CD4-positive, alpha-beta T cell treated with Interleukin-6 for 4 hours (primary cell): Measurements from ENCODE around the gene MRPS18A.

Source experiments
- DNase-seq: peaks from one replicate; pipeline ENCODE4 v3.0.0-alpha.2; 2020; ENCODE audit warnings: mixed read lengths

The MRPS18A gene

DNA sequence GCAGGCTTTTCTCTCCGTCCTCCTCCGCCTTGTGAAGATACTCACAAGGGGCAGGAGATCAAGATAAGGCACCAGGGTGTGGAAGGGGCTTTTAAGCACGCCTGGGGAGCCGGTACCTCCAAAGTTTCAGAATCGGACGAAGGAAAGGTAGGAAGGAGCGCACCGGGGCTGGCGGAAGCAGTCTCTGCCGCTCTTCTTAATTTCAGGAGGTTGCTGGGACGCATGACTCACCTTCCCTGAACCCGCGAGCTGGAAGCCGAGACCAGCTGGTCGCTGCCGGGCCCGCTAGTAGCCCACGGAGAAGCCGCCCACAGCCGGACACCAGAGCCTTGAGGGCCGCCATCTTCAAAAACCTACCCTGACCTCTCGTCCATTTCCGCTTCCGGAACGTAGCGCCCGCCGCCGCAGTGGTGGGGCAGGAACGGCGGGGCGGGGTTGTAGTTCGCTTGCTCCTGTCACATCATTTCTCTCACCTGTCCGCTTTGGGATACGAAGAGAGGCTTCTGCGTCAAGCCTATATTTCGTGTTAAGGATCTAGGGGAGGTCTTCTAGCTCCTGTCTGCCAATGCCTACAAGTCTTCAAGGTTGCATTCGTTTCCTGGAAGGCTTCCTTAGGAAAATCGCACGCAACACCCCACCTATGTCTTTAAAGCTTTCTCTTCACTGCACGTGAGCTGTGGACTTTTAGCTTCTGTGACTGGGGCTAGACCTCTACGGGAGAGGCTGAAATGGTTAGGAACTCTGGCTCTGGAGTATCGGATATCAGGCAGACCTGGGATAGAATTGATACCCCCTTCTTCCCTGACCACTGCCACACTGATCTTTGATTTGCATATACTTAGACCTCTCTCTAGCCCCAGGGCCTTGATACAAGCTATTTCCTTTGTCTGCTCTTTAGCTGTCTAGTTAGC is at the start of gene MRPS18A:
Gene MRPS18A, minus strand, starts transcription at position 355 of the 911 bp plus-strand sequence. Its CDS starts 12 bp downstream, at position 343.
- DNase-seq: peak; percentile 81

DNA sequence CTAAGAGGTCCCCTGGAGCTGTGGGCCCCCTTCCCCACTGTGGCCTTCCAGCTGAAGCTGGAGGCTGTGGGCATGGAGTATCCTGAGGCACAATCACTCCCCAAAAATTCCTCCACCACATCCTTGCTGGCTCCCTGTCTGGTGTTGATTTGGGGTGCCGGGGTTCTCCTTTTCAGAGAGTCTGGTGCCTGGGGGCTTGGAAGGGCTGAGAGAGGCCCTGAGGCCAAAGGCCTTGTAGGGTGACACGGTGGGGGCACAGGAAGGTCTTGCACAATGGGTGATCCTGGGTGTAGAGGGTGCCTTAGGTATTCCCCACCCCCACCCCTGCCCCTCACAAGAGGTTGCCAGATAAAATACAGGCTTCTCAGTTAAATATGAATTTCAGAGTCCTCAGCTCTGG is 49.3 kb upstream of the MRPS18A start:
- DNase-seq: no peak

DNA sequence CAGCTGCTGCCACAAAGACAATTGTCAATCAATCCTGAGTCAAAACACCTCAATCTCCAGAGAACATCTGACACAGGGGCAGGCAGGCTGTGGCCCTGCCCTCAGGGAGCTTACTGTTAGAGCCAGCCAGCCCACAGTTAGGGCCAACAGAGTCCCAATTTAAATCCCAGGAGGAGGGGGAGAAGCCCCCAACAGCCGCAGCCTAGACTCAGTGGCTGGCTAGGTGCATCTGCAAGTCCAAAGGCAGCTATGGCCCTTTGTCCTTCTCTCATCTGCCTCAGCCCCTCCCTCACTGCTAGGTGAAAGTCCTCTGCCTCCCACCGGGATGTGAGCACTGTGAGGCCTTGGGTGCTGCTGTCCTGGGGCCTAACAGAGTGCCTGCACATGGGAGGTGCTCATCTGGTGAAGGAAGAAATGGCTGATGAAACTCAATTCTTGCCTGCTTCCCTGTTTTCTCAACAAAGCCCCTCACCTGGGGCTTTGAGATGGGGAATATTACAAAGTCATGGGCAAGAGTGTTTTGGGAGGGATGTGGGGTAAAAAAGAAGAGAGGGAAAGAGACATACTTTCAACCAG is 48.7 kb upstream of the MRPS18A start:
- DNase-seq: no peak

DNA sequence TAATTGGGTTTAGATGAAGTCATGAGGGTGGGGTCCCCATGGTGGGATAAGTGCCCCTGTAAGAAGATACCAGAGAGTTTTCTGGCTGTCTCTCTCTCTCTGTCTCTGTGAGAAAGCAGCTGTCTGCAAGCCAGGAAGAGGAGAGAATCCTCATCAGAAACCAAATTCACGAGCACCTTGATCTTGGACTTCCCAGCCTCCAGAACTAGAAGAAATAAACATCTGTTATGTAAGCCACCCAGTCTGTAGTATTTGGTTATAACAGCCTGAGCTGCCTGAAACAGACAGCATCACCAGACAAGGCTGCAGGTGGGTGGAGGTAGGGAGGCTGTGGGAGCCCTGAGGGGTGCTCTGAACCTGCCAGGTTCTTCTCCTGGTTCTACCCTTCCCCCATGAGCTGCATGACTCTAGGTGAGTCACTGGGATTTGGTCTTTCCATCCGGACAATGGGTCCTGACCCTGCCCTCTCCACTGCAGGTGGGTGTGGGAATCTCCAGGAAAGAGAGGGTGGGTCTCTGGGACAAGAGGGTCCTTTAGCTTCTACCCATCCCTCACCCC is 48.1 kb upstream of the MRPS18A start:
- no peak for DNase-seq

DNA sequence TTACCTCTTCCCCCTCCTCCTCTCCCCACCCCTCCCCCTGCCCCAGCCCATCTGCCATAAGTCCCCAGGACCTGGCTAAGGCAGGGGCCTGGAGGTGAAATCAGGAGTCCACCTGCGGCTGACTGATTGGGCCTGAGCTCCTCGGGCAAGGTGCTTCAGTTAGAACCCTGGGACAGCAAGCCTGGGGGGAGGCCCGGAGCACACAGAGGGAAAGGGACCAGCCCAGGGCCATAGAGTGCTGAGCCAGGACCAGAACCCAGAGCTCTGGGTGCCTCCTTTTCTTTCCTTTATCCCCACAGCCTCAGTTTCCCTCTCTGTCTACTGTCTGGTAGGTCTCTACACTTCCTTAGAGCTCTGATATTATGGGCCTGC is 46.7 kb upstream of the MRPS18A start:
- DNase-seq: no peak

DNA sequence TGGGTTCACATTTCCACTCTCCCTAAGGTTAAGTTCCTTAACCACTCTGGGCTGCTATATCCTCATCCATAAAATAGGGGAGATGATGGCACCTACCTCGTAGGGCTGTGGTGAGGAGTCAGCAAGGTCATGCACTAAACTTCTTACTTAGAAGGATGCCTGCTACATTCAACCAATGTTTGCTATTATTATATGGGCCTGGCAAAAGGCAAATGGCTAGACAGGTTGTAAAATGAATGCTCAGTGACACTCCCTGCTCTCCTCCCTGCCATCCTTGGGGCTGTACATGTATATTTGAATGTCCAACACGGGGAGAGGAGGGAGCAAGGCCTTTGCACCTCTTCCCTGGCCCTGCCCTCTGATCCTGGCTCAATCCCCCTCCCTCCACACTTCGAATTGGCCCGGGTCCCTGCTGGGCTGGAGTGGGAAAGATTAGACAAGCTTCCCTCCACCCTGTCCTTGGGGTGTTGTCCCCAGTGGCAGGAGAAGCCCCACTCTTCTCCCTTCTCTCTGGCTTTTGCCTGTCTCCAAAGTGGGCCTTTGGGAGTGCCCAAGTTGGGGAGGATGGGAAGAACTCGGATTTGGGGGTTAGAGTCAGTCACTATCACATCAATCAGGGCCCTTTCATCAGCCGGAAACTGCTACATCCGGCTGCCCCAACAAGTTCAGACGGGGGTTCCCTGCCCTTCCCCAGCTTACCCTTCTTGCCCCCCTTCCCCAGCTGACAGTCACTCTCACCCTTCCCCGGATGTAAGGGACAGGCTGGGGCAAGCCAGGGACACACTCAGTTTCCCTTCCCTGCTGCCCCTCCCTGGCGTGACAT is 46.1 kb upstream of the MRPS18A start:
- no peak for DNase-seq

DNA sequence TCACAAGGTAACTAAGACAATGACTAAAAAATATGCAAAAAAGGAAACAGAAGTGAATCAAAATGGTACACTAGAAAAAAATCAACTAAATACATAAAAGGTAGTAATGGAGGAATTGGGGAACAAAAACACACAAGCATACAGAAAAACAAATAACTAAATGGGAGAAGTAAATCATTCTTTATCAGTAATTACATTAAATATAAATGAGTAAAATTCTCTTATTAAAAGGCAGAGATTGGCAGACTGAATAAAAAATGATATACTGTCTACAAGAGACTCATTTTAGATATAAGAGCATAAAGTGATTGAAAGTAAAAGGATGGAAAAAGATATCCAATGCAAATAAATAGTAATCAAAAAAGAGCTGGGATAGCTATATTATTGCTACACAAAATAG is 43.0 kb upstream of the MRPS18A start:
- no peak for DNase-seq

DNA sequence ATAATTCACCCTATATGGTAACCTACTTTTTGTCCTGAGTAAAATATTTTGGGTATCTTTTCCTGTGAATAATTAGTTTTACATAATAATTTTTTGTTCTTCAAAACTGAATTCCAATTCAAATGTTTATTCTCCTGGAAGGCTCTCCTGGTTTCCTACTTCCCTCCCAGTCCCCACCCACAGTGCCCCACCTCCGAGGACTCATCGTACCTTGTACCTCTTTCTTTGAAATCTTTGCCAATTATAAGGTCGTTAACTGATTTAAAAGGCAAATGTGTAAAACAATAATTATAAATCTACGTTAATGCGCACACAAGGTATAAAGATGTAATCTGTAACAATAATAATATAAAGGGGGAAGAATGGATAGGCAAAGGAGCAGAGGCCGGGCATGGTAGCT is 41.9 kb upstream of the MRPS18A start:
- DNase-seq: no peak

DNA sequence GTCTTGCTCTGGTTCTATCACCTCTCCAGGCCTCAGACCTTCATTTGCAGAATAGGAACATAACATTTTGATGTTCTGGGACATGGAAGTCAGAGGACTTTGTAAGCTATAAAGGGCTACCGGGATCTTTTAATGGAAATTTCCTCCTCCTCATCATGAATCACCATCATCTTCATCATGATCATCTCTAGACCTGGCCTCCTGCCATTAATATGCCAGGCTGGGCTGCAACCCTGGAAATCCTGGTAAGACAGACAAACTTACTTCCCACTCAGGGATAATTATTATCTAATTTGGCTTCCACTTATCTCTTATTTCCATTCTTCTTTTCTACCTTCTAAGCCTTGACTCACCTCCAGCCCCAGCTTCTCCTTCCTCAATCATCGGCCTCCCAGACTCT is 41.0 kb upstream of the MRPS18A start:
- DNase-seq: no peak

DNA sequence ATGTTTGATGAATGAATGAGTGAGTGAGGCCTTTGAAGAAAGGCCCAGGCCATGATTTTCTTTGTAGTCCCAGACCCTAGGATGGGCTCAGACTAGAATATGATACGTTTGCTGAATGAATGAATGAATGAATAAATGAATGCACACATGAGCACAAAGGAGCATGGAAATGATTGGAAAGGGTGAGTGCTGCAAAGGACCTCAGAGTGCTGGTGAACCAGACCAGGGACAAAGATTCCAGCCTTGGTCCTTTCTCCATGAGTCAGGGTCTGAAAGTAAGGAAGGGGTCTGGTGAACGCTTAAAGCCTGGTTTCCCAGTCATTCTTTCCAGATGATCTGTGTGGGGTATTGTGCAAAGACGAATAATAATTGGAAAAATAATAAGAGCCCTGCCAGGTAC is 40.0 kb upstream of the MRPS18A start:
- no peak for DNase-seq

DNA sequence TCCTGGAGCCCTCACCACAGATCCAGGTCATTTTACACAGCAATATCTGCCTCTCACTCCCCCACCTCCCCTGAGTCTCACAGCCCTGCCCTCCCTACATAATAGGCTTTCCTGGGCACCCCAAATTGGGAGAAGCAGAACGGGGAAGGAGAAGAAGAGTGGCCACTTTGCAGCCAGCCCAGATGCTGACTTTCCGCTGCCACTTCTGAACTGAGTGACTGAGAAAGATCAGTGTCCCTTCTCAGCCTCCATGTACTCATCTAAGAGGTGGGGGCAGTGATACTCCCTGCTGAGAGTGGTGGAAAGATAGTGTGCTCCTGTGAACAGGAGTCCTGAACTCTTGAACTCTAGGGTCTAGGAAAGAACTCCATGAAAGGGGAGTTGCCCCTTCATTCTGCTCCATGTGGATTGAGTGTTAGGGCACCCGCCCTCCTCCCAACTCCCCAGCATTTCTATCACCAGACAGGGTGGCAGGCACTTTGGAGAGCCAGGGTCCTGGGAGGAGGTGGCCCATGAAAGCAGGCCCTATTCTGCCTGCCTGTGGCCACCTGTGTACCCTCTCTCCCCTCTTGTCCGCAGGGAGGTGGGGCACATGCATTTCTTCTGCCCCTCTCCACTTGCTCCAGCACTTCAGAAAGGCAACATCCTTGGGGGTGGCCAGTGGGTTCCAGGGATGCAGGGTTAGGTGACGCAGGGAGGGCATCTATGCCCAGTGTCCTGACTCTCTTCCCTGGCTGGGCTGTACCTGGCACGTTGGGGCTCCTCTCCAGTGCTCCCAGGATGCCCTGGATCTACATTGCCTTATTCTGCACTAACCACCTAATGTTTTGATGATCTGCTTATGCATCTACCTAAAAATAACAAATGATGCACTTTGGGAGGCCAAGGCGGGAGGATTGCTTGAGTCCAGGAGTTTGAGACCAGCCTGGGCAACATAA is 38.3 kb upstream of the MRPS18A start:
- DNase-seq: no peak

DNA sequence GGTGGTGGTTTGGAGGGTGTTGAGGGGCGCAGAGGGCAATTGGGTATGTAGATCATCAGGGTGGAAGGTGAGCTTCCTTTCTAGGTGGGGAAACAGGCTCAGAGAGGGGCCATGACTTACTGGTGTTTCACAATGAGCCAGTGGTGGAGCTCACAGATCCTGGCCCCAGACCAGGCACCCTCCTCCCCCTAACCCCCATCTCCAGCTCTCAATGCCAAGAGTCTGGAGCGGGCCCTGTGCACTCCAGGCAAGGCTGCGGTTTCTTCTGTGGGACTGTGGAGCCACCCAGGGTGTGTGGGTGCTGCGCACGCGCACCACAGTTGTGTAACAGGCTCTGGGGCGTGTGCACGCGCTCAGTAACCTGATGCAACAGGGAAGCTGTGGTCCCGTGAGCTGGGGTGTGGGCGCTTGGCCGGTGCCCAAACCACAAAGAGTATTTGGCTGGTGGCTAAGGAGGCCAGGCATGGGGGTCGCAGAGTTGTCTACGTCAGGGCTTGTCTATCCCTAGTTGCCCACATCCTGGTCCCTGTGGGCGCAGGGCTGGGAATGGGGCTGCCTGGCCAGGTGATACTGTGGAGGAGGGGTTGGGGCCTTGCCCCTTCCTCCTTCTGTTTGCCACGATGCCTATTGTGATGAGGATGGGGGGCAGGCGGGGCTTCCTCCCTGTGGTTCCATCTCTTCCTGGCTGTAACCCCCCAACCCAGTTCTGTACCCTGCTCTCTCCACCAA is 37.5 kb upstream of the MRPS18A start:
- peak; percentile 70 for DNase-seq

DNA sequence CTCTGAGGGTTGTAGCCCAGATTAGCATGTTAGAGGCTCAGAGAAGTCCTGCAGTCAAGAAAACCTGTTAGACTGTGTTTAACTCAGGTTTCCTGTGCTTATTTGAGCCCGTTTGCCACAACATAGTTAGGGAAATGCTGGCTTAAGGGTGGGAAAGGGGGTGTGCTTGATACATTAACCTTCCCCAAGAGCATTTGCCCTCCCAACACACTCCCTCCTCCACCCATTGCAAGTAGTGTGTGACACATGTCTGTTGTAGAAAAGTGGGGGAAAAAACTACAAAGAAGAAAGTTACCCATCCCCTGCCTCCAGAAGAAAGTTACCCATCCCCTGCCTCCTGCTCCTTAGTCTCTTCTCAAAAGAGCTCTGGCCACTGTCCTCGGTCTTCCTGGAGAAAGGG is 36.8 kb upstream of the MRPS18A start:
- peak; percentile 3 for DNase-seq

DNA sequence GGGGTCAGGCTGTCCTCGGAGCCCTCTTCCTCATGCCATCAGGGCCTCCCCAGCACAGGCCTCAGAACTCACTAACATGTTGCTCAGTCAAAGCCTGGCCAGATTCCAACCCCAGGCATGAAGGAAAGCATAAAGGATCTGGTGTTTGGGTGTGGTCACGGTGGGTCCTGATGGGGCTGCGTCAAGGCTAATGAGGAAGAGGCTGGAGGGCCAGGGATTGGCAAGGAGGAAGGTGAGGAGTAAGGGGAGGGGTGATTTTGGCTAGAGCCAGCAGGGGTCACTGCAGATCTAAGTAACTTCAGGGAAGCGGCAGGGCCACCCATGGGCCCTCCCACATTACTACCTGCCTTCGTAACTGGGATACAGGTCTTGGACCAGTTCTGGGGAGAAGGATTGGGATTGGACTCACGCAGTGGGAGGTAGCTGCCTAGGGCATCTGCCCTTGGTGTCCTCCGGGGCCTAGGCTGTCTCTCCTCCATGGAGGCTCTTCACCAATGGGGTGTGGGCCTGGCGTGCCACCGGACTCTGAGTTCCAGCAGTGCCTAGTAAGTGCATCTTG is 36.2 kb upstream of the MRPS18A start:
- peak; percentile 74 for DNase-seq

DNA sequence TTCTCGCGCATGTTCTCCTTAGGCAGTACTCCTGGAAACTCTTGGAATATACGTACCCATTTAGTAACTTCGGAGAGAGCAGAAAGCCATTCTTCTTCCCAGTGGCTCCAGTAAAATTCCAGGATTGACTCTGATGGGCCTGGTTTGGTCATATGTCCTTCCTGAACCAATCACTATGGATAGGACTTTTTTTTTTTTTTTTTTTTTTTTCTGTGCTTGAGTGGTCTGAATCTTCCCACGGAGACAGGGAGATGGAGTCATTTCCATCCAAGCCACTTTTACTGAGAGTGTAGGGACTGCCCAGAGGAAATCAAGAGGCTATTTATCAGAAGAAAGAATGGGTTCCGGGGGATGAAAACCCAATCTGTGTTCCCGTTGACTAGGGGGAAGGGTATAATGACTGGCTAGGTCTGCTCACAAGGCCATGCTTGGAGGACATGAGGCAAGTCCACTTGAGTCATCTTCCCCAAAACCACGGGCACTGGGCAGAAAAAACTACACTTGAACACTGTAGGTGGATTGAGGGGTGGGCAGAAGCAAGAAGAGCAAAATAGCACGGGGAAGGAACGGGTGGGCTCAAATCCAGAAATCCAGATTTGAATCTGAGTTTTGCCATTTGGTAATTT is 35.4 kb upstream of the MRPS18A start:
- DNase-seq: no peak

DNA sequence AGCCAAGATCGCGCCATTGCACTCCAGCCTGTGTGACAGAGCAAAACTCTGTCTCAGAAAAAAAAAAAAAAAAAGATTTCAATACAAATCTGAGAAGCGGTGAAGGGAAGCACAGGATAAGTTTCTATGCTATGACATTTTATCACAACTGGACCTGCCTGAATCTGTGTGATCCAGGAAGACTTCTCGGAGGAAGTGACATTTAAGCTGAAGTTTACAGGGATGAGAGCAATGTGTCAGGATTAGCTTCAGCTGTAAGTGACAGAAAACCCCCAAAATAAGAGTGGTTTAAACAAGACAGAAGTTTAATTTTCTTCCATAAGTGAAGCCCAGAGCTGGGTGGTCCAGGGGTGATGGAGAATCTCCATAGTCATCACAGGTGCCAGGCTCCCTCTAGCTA is 33.4 kb upstream of the MRPS18A start:
- no peak for DNase-seq

DNA sequence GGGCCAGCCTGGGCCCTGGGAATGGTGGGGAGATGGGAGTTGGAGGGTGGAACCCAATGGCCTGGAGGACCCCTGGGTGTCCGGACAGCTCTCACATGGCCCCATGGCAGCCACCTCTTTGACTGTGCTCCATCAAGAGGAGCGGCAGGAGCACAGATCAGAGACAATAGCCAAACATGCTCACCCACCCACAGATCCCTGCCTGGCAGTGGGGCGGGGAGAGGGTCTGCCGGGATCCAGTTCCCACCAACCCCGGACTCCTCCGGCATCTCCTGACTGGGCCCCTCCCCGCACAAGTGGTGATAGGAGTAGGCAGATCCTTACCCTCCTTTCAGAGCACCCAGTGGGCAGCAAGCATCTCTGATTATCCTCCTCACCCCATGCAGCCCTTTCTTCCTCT is 31.9 kb upstream of the MRPS18A start:
- no peak for DNase-seq

DNA sequence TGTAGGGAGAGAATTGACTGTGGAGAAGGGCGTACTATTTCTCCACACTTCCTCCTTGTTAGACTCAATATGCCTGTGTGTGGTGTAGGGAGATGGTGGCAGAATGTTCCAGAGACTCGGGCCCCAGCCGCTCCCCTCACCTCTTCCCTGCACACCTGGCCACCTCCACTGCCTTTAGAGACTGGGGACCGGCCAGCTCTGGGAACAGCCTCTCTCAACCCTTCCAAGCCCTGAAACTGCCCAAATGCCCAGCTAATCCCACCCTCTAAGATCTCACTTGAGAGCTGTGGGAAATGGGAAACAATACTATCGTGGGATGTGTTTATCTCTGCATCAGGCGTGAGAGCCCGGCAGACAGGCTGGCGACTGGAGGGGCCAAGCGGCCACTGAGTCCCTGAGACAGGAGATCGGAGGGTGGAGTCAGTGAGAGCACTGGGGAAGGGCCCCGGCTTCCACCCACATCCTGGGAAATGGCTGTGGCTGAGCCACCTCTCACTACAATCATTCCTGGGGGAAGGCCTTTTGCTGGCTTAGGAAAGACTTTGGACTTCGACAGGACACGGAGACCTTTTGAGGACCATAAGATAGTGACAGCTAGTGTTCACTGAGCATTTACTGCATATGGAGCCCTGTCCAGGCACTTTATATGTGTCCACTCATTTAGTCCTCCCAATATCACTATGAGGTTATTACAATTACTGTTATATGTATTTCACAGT is 31.0 kb upstream of the MRPS18A start:
- no peak for DNase-seq

DNA sequence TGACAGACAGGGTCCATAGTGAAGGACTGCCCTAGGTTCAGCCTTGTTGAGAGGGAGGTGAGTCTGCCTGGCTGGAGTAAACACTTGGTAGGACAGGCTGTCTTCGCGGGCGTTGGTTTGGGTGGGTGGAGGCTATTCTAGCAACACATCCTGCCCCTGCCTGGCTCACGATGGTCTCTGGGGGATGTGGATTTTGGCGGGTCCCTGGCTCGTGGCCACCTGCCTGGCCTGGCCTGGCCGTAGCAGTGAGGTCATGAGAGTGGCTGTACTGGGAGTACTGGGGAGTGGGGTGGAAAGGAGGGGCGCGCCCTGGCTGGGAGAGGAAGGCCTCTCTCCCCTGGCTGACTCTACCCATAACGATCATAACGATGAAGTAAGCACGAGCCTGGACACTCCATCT is 30.2 kb upstream of the MRPS18A start:
- no peak for DNase-seq

DNA sequence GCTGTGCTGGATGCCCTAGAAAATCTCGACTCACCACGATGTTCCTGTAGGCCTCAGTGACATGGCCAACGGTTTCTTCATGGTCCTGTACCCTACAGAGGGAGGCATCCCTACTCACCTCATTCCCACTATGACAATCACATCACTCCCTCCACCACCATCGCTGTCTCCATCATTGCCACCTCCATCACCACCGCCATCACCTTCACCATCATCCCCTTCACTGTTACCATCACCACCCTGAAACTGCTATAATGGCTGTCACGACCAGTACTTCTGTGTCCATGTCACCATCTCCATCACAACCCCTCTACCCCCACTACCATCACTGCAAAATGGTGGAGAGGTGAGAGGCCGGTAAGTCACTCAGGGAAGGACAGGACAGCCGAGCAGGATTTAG is 29.8 kb upstream of the MRPS18A start:
- no peak for DNase-seq
